GM19023 (cell line): ENCODE data around the gene BCL2.
A peak's percentile ranks its signal among the peaks of the same experiment; 100 is the strongest.

Source experiments
- ATAC-seq: cut with Tn5 transposase; IDR thresholded peaks from one replicate; pipeline ENCODE4 v1.9.1; 2021; ENCODE audit warnings: mild to moderate bottlenecking, moderate library complexity; ENCODE audit not compliant: unreplicated experiment

The BCL2 gene

DNA sequence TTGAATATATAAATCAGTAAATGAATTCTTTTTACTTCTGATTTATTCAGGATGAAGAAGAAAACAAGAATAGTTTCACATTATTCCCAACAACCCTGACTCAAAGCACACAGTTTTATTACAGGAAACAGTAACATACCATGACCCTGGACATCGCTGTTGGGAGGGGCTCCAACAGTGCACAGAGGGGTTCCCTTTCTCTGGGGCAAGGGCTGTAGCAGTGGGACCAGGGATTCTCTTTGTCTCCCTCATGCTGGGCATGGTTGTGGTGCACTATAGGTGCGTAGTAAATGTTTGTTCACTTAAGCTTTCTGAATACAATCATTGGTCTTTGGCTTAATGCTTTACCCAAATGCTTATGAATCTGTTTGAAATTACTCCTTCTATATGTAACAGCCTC, 189.4 kb downstream of the BCL2 start:
- no peak for ATAC-seq

- no peak for ATAC-seq
These were observed 191.2 kb downstream of the BCL2 start for GRCh38 chr18:63128237-63128974.

GRCh38 chr18:63126134-63127069, 193.2 kb downstream of the BCL2 start:
- no peak for ATAC-seq

DNA sequence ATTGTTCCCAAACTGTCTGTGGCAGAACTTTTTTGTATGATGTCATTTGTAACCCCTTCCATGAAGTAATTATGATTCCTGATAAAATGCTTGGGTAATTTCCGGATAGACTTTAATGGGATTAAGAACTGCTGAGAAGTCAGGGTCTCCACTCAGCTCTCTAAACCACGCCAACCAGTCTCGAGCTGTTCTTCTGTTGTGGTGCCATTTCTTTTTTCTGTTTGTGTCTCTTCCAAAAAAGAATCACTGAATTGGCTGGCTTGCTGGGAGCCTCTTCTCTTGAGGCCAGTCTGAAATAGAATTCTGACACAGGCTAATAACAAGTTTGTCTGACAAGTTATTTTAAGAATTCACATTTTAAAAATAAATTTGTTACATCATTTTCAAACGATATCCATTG, 198.9 kb downstream of the BCL2 start:
- no peak for ATAC-seq

DNA sequence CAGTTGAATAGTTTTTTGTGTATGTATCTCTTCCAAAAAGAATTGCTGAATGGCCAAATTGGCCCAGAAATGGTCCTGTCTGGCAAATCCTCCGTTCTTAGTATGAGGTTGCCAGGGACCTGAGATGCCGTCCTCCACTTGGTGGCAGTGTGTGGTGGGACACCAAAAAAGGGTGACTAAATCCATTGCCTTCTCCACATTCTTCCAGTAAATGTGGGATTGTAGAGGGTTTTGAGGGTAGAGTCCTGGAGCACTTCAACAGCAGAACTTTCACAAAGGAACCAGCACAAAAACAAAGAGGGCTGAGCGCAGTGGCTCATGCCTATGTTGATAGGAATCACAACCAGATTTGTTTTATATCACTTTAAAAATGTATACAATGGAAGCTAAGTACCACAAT, 199.9 kb downstream of the BCL2 start:
- no peak for ATAC-seq

DNA sequence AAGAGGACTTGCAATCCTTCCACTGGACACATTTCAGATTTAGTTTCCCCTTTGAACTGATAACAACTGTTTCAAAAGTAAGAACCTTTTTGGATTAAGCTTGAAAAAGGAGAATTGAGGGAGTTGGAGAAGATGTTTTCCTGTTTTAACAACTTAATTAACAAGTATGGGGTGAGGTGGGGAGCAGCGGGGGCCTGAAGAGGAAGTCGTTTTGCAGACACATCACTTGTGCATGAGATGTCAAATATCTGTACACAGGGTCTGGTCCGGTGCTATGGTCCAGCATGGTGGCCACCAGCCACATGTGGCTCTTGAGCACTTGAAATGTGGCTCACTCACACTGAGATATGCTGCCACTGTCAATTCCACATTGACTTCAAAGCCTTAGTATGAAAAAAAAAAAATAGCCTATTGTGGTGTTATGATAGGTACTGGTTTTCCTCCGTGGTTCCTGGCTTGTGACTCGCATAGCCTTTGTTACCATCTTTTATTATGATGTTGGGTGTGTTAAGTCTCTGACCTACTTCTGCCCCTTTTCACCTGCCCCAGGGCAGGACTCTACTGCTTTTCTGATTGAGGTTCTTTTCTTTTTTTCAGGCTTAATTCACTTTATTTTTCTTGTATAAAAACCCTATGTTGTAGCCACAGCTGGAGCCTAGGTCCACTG, 205.5 kb downstream of the BCL2 start:
- no peak for ATAC-seq

GRCh38 chr18:63112706-63113105, 206.9 kb downstream of the BCL2 start:
- no peak for ATAC-seq

- ATAC-seq = peak; percentile 50
These were observed 207.7 kb downstream of the BCL2 start for GRCh38 chr18:63111671-63112402.

DNA sequence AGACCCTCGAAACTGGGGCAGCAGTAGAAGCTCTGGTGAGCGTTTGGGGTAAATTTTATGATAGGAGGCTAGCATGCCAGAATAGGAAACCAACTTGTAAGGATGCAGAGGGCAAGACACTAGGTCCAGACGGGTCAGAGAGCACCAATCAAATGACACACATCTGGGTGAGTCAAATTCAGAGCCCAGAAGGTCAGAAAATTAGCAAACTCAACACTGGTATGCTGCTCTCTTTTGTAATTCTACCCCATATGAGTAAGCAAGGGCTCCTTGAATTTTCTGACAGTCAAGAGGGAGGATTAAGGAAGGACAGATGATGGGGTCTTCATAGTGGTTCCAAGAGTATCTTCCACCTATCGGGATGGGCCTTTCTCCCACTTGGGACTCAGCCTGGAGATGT, 209.8 kb downstream of the BCL2 start:
- no peak for ATAC-seq

- no peak for ATAC-seq
These were observed 210.5 kb downstream of the BCL2 start for GRCh38 chr18:63109022-63109421.

GRCh38 chr18:63107931-63108330, 211.6 kb downstream of the BCL2 start:
- ATAC-seq = no peak

- no peak for ATAC-seq
These were observed 212.3 kb downstream of the BCL2 start for GRCh38 chr18:63107171-63107845.

DNA sequence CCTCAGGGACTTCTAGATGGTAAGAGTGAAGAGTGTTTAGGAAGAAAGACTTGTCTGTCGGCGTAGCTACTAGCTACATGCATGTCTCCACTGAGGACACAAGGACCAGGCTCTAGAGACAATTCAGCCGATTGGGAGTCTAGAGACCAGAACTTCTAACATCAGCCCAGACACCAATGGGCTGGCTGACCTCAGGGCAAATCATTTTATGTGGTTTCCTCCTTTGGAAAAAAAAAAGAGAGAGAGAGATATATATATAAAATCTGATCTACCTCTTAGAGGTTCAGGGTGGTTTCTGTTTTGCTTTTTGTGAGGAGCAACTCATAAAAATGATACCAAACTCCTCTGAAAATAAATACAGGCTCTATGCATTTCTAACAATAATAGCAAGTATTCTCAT, 212.8 kb downstream of the BCL2 start:
- ATAC-seq = no peak

- ATAC-seq = peak; percentile 72
These were observed 213.8 kb downstream of the BCL2 start for GRCh38 chr18:63105636-63106316.

GRCh38 chr18:63104868-63105267, 214.7 kb downstream of the BCL2 start:
- ATAC-seq = no peak

- ATAC-seq = no peak
These were observed 216.4 kb downstream of the BCL2 start for GRCh38 chr18:63102941-63103744.

- no peak for ATAC-seq
These were observed 218.9 kb downstream of the BCL2 start for GRCh38 chr18:63100630-63101055.

- ATAC-seq = peak; percentile 67
These were observed 219.5 kb downstream of the BCL2 start for GRCh38 chr18:63099848-63100629.
